ENCODE measurements around the gene PNMA8C.

PNMA8C gene

DNA sequence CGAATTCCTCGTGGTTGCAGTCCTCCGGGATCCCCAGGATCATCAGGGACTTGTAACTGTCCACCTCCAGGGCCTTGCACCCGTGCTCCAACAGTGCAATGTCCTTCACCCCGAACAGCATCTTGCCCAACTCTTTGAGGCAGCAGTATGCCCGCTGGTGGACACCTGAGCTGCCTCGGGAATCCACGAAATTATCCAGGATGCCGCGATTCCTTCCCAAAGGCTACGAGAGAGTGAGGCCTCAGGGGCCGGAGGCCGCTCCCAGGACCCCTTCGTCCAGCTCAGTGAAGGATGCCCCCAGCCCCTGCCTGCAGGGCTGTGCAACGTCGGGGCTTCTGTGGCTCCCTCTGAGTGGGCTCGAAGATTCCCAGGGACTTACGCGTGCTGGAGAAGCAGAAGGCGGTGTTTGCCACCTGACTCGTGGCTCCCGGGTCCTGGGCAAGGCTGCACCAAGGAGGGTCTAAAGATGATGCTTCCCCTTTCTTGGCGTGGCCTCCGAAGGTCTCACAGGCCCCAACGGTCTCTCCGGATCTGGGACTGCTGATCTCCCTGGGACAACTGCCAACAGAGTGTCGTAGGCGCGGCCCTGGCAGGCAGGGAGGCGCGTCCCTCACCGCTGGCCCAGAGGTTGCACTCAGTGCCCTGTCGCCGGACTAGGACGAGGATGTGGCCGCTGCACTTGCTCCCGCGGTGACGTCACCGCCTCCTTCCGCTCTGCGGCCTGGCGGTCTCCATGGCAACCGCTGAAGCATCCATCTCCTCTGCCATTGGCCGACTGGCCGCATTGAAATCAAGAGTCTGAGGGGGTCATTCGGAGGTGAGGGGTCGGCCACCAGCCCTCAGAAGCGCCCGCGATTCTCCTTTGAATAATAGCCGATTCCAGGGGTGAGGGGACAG, at the start of gene PNMA8C:
TSS of gene PNMA8C (minus strand) at position 698 of the 897 bp plus-strand sequence. CDS start at position 121, 577 bp downstream.
- 0 out of 2 replicates have a peak within 1 kb of the TSS, but pooled peaks have one; percentile 29 for H3K4me3 ChIP-seq (ENCODE audit: low read depth, low read length)
- no peak for TF ChIP-seq CTCF (IDR thresholded peaks at IDR 0.05; ENCODE audit: low read depth, low read length)

GRCh38 chr19:46475986-46476385, 47.2 kb upstream of the PNMA8C start:
- TF ChIP-seq CTCF (IDR thresholded peaks at IDR 0.05; ENCODE audit: low read depth, low read length) = no peak
- no peak overlapping the region for H3K4me3 ChIP-seq (ENCODE audit: low read depth, low read length)

DNA sequence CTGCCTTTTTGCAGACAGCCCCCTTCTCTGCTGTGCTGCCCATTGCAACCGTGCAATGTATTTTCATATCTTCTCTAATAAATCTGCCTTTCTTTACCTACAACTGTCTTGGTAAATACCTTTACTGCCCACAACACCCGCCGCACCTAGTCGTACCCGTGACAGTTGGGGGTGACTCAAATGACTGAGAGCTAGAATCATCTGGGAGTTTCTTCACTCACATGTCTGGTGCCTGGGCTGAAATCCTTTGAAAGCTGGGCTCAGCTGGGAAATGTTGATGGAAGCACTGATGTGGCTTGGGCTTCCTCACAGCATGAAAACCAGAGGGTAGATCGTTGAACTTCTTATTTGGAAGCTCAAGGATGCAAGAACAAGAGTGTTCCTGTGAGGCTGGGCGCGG, 45.5 kb upstream of the PNMA8C start:
- no peak overlapping the region for H3K4me3 ChIP-seq (ENCODE audit: low read depth, low read length)
- no peak for TF ChIP-seq CTCF (IDR thresholded peaks at IDR 0.05; ENCODE audit: low read depth, low read length)

GRCh38 chr19:46472592-46472991, 43.9 kb upstream of the PNMA8C start:
- no peak overlapping the region for H3K4me3 ChIP-seq (ENCODE audit: low read depth, low read length)
- no peak for TF ChIP-seq CTCF (IDR thresholded peaks at IDR 0.05; ENCODE audit: low read depth, low read length)

DNA sequence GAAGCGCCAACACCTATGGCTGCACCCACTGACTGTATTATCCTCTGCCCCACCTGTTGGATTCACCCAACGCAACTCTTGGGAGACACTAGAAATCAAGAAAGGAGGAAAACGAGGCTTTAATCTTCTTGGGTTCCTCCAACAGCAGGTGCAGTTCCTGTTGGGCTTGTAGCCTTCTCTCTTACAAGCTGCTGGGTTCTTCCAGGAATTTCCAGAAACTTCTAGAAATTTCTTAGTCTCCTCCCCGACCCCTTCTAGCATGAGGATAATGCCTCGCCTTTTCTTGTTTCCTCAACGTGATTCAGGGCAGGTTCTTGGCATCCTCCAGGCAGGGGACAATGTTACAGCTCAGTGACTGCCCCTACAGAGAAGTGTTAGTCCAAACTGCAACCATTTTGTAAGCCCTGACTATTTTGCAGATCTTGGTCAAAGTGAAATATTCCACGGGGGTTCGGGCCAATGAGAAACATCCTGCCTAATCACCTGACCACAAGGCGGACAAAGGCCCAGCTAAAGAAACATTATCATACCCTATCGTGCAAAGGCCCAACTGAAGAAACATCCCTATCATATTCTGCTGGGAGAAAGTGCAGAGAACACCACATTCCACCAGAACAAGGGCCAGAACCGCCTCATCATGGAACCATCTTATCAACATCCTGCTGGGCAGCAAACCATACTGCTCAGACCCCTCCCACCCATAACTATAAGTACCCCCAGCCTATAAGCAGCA, 43.2 kb upstream of the PNMA8C start:
- TF ChIP-seq CTCF (IDR thresholded peaks at IDR 0.05; ENCODE audit: low read depth, low read length) = no peak
- H3K4me3 ChIP-seq (ENCODE audit: low read depth, low read length) = peak overlapping the region; percentile 46

DNA sequence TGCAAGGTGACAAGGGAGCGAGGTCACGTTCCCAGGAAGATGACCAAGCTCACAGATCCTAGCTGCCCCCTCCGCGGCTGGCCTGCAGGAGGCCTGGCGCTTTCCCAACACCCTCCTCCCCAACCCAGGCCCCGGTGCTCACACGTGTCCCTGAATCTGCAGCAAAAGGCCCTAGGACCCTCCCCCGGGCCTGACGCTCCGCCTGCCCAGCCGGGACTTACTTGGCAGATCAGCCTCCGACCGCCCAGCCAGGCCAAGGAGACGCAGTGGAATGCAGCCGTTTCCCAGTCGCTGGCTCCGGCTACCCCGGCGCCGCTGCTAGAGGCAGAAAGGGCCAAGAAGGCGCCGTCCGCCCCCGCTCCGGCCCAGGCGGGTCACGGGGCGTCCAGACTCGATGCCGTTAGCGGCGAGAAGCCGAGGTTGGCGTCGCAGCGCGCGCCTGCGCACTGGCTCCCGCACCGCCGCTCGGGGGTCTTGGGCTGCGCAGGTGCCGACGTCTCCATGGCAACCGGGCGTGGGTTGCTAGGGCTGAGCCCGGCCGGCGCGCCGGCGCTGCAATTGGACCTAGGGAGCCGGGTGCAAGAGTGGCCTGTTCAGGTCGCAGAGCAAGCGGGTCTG, 42.5 kb upstream of the PNMA8C start, which contains the start of gene PNMA8A:
TSS of gene PNMA8A (minus strand) at position 448 of the 618 bp plus-strand sequence. CDS start 528 bp downstream, outside the sequence.
- no peak for TF ChIP-seq CTCF (IDR thresholded peaks at IDR 0.05; ENCODE audit: low read depth, low read length)
- H3K4me3 ChIP-seq (ENCODE audit: low read depth, low read length) = peak within 1 kb of the TSS; percentile 46

All from WI38 (cell line).